ENCODE measurements around the gene OR52W1.

Gene OR52W1, protein sequence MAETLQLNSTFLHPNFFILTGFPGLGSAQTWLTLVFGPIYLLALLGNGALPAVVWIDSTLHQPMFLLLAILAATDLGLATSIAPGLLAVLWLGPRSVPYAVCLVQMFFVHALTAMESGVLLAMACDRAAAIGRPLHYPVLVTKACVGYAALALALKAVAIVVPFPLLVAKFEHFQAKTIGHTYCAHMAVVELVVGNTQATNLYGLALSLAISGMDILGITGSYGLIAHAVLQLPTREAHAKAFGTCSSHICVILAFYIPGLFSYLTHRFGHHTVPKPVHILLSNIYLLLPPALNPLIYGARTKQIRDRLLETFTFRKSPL

DNA sequence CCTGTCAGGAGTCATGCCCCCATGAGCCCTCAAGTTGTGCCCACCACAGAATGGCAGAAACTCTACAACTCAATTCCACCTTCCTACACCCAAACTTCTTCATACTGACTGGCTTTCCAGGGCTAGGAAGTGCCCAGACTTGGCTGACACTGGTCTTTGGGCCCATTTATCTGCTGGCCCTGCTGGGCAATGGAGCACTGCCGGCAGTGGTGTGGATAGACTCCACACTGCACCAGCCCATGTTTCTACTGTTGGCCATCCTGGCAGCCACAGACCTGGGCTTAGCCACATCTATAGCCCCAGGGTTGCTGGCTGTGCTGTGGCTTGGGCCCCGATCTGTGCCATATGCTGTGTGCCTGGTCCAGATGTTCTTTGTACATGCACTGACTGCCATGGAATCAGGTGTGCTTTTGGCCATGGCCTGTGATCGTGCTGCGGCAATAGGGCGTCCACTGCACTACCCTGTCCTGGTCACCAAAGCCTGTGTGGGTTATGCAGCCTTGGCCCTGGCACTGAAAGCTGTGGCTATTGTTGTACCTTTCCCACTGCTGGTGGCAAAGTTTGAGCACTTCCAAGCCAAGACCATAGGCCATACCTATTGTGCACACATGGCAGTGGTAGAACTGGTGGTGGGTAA, at the start of gene OR52W1:
Gene OR52W1, plus strand, starts transcription at position 51 of the 637 bp plus-strand sequence. Its CDS starts 0 bp downstream, at position 51.
- DNase-seq: no peak

DNA sequence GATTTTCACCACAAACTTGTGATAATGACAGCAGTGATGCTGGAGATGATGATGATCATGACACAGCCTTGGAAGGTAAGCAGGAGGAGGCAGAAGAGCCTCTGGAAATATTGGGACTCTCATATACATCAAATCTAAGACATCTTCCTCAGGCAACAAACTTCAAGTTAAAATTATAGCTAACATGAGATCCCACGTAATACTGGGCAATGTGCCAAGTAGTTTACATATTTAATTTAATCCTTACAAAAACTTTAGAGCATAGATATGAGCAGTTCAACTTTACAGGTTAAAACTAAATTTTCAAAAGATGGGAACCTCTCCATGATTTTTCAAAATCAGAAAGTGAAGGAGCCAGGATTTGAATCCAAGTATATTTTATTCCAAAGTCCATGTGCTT, 47.9 kb upstream of the OR52W1 start:
- DNase-seq: no peak

DNA sequence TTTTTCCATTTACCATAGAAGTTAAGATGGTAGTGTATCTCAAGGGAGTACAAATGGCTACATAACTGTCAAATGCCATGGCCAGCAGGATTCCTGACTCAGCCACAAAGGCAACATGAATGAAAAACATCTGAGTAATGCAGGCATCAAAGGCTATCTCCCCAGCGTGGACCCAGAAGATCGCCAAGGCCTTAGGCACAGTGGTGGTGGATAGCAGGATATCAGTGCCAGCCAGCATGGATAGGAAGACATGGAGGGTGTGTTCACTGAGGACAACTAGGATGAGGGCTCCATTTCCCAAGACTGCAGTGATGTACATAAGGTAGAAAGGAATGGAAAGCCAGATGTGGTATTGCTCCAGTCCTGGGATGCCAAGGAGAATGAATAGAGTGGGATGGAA, 46.9 kb upstream of the OR52W1 start:
- no peak for DNase-seq

DNA sequence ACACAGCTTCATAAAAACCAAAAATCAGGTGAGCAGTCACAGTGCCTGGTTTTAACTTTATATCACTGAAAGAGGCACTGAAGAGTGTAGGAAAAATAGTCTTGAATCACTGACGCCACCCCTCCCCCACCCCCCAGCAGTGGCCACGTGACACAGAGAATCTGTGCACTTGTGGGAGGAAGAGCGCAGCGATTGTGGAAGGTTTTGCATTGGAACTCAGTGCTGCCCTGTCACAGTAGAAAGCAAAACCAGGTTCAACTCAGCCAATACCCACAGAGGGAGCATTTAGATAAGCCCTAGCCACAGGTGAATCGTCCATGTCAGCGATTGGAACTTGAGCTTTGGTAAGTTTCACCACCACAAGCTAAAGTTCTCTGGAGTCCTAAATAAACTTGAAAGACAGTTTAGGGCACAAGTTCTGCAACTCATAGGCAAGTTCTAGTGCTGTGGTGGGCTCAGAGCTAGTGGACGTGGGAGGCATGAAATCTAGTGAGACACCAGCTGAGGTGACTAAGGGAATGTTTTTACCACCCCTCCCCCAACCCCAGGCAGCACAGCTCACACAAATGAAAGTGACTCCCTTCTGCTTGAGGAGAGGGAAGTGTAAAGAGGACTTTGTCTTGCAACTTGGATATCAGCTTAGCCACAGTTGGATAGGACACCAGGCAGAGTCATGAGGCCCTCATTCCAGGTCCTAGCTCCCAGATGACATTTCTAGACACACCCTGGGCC, 42.2 kb upstream of the OR52W1 start:
- DNase-seq: no peak

DNA sequence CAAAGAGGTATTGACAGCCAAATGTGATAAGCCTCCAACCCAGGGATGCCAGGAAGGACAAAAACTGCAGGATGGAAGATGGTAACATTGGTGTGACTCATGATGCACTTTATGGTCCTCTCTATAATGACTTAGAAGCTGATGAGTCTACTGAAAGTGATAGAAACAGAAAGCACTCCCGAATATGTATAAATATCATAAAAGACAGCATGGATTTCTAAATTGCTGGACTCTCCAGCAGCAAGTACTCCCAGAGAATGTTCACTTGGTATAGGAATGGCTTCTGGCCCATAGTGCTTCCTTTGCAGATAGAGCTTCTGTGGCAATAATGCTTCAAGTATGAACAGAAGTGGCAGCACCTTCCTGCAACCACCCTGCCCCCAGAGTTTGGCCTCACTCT, 28.8 kb upstream of the OR52W1 start, which contains the start of gene OR52B2:
Gene OR52B2, minus strand, starts transcription at position 101 of the 400 bp plus-strand sequence. Its CDS starts 0 bp downstream, at position 101.
- DNase-seq: no peak

DNA sequence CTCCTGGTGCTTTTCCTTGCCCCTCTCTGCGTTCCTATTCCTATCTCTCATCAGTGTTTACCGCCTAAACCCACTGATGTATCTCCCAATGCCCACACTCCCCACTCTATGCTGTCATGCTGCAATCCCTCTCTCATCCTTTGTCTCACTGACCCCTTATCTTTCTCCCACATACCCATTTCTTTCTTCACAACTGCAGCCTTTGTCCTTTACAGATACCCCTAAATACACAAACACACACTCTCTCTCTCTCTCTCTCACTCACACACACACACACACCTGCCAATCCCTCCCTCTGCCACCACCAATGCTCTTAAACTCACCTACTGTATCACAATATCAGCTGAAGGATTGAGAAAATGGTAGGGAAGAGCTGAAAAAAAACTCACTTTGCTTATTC, 23.6 kb upstream of the OR52W1 start:
- DNase-seq: no peak

DNA sequence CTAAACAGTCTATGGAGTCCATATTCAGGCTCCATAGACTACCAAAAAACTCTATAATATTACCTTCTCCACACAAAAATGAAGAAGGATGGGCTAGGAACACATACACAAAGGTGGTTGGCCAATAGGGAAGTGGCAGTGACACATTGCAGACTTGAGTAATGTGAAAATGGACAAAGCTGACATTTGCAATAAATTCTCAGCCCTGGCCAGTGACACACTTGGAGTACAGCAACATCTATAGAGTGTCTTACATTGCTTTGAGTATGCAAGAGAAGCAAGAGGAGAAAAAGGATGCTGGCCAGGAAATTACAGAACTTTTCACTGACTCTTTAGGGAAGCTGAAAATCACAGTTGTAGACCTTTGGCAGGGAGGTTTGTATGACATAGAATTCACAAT, 7.3 kb upstream of the OR52W1 start:
- DNase-seq: no peak

DNA sequence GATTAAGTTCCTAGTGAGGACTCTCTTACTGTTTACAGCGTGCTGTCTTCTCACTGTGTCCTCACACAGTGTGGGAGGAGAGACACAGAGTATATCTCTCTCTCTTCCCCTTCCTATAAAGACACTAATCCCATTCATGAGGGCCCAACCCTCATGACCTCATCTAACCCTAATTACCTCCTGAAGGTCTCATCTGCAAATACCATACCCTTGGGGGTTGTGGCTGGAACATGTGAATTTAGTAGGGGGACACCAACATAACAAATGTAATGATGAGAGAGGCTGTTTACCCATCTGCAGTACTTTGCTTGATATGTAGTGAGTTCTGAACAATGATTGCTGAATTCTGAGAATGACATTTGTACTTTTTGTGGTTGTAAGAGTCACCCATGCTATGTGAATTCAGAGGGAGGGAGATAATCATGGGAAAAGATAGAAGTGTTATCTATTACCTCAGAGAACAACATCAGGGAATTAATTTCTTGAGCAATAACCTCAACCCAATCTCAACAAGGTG, 4.9 kb upstream of the OR52W1 start:
- no peak for DNase-seq

DNA sequence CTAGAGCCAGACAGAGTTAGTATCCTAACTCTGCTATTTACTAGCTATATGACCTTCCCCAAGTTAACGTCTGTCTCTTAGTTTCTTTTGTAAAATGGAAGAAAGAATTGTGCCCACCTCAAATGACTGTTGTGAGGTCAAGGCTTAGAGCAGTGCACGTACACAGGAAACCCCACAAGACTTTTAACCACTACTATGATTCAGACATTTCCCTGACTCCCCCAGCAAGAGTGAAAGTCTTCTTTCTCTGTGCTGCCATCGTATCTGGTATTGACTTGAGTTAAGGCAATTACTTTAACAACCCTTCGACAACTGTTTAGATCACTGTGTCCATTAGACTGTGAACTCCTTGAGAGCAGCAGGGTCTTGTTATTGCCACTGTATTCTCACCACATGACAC, 2.6 kb upstream of the OR52W1 start:
- DNase-seq: no peak

DNA sequence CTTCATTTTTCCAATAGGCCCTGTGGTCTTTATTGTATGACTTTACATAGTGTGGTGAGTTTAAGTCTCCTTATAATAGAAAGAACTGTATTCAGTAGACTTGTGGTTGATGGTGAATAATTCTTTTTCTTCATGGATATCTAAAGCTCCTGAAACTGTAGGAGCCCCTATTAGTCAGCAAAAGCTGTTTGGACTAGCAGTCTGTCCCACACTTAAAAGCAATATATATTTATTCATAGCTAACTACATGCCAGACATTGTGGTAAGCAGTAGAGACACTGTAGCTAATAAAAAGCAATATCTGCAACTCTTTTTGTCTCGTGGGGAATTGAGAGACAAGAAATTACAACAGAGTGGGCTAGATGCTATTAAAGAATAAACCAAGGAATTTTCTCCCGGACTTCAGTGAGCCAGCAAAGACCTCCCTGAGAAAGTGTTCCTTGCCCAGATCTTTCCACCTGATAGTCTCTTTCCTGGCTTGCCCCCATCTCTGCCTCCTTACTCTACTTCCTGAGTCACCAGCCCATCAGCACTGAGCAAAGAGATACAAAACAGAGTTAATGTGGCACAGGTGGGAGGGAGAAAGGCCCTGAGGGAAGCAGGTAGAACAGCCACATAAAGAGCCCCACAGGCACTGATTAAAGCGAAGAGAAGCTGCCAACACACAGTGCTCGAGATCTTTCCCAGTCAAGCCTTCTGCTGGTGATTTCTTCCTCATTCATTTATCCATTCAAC, 1.4 kb upstream of the OR52W1 start:
- DNase-seq: no peak

DNA sequence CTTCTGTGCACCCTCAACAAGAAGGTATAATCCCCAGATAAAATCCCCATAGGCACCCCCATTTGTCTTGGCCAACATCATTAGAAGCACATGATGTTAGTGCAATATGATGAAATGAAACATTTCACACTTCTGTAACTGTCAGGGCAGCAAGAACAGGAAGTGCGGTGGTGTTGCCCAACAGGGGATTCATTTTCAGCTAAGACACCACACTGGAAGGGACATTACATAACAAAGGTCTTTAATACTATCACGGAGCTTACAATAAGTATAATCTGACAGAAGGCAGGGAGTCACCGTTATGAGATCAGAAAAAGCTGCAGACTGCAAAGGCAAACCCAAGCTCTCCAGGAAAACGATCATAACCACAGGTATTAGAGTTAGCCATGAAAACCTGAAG, 2.0 kb downstream of the OR52W1 start:
- DNase-seq: no peak

DNA sequence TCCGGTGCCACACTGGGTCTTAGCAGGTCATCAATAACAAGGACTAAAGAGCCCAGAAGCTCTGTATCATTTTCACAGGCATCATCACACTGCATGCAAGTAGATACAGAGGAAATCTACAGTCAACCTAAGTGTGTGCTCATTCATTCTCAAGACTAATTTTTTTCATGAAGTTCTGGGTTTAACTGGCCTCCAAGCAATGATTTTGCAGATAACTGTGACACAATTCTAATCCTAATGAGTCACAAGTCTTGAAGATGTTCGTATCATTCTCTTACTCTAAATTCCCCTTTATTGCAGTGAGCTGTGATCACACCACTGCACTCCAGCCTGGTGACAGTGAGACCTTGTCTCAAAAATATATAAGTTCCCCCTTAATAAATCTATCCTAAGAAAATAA, 2.5 kb downstream of the OR52W1 start:
- DNase-seq: no peak

DNA sequence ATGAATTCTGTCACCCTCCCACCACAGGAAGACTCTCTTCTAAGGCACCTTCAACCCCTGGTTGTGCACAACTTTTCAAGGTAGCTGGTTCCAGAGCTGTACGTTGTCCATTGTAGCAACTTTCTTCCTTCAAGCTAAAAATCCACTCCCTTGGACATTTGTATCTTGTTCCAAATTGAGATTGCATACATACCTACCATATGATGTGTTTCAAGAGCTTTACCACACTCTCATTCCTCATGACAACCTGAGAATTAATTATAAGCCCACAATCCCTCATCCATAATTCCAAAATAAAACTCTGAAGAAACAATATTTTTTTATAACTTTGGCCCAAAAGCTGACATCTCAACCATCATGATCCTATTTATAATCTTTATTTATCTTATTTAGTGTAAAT, 3.0 kb downstream of the OR52W1 start:
- no peak for DNase-seq

DNA sequence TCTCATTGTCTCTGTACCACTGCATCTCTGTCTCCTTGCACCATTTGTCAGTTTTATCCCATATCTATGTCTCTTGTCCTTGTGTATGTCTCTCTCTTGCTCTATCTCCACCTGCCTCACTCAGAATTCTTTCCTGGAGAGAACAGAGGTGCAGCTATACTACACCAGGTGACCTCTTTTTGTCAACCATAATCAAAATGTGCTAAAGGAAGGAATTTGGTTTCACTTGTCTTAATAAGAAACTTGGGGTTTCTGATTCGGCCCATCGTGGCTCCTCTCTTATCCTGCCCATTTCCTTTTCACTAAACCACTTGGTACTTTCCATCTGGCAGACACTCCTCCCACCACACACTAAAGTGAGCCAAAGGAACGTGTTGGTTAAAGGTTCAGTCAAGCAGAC, 4.3 kb downstream of the OR52W1 start:
- no peak for DNase-seq

DNA sequence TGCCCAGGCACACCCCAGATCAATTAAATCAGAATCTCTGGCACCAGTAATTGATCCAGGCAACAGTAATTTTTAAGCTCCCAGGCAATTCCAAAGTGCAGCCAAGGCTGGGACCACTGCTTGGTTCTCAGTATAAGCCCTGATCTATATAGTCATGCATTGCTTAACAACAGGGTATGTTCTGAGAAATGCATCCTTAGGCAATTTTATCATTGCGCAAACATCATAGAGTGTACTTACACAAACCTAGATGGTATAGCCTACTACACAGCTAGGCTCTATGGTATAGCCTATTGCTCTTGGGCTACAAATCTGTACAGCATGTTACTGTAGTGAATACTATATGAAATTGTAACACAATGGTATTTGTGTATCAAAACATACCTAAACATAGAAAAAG, 5.7 kb downstream of the OR52W1 start:
- DNase-seq: no peak

DNA sequence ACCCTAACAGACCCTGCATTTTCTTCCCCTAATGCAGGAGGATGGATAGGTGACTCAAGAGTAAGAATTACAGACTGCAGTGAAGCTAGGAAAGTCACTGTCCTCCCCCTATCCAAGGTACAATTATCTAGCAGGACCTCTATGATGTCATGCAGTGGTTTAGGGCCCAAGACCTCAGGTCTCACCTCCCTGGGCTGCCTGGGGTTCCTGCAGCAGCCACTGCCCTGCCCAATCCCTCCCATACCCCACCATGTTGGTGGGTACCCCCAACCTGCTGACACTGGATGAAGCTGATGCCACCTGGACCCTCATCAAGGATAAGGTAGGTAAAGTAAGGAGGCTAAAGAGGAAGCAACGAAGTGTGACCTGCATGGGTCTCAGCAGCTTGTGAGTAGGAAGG, 6.3 kb downstream of the OR52W1 start, which contains the start of gene C11orf42:
Gene C11orf42, plus strand, starts transcription at position 192 of the 400 bp plus-strand sequence. Its CDS starts 59 bp downstream, at position 251.
- no peak for DNase-seq

DNA sequence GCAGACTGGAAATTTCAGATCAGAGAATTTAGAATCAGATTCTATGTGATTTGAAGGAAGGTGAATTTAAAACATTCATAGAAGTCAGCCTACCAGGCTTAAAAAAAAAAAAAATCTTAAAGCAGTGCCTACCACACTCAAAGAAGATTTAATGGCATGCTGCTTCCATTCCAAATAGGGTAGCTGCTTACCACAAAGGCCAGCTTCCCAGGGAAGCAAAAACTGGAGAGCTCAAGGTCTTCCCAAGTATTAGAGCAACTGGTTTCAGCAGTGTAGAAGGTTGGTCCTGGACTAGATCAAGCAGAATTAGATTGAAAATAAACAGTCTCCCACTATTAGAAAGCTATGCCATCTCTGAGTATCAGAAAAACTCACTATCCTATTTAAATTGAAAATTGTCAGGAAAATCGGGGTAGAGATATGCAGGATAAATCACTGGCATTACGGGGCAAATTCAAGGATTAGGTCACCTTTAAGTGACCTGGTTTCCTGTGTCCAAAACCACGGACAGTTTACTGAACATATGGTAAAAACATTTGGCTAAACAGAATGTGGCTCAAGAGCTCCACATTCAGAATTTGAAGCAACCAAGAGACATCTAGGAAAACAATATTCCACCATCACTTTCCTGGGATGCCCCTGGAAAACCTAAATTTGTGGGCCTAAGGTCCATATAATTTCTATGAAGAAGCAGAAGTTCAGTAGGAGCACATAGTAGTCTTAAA, 7.6 kb downstream of the OR52W1 start:
- DNase-seq: no peak

DNA sequence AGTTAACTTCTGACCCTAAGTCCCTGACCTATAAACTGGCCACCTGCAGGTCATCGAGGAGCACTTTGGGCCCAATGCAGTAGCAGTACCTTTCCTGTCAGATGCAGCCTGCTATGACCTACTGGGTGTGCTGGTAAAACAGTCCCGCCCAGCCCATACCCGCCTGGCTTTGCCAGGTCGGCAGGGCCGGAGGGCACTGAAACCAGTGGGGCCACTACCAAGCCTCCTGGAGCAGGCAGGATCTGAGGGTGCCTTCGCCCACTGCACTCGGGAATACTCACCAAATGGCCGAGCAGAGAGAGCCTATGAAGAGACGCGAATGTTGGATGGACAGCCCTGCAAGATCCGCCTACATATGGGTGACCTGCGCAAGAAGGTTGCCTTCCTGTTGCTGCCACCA, 10.8 kb downstream of the OR52W1 start:
- DNase-seq: no peak

DNA sequence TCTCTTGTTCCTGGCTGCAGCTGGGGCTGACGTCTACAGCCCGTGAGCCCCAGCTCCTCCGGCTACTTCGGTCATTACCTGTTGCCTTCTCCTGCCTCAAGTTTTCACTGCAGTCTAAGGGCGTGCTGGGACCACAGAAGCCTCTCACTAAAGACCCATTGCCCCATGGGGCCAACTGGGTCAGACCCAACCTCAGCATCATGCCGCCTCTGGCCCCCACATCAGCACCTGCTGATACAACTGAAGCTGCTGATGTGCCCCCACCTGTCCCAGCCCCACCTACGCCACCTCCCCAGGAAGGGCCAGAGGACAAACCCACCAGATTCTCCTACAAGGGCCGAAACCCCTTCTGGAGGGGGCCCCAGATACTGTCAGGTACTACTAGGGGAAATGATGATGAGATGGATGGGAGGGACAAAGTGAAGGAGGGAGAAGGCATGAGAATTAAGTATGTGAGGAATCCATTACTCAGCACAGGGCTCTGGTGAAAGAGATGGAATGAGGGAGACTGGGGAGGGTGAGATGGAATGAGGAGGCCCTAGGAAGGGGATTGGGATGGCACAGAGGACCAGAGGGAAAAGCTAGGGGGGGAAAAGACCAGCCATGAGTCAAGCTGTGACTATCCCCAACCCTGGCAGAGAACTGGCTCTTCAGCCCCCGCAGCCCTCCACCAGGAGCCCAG, 11.4 kb downstream of the OR52W1 start:
- DNase-seq: no peak

DNA sequence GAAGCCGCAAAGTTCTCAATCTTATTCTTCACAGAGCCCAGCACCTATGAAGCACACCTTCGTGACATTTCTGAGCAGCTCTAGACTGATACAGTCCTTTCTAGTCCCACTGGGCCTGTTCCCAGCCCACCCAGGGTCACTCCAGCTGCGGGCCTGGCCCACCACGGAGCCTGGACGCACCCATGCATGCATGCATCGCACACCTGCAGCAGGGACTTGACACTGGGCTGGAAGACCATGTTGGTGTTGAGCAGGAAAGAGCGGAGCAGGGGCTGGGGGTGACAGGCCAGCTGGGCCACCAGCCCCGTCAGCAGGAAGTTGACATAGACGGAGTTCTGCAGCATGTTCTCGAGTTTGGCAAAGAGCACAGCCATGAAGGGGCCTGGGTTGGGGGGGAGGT, 15.5 kb downstream of the OR52W1 start:
- DNase-seq: no peak

DNA sequence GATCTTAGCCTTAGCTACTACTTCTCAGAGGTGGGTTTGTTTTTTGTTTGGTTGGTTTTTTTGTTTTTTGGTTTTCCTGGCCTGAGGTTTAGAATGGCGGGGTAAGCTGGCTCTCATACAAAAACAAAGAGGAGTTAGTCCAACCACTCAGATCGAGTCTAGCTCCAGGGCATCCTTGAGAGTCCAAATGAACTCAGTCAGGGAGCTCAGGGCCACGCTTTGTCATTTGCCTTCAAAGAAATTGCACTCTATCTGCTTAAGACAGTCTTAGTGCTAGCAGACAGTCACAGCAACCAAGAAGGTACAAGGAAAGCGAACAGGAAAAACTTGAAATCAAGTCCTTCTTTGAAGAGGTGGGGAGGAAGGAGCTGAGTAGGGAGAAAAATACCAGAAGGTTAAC, 17.5 kb downstream of the OR52W1 start:
- DNase-seq: no peak

DNA sequence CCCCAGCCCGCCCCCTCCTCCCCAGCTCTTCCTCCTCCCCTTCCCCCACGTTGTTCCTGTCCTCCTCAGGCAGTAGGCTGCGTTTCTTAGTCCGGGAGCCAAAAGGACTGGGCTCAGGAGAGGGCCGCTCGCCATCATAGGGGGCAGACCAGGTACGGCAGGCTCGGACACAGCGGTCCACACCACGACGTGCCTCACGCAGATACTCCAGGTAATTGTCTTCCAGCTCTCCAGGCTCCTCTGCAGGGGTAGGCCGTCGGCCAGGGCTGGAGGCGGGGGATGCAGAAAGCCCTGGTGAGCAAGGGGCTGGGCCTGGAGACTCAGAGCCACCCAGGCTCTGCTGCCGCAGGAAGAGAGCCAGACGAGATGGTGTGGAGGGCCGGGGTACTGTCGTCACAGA, 18.7 kb downstream of the OR52W1 start:
- no peak for DNase-seq
